Type B pancreatic cell (in vitro differentiated cells): ENCODE measurements around the gene FILIP1L. TPM values are rescaled to one million over a fixed set of nuclear protein-coding genes. Genes with fewer than 3 reads are reported as not detected.

Experiments
- DNase-seq: peaks from one replicate; pipeline ENCODE4 v3.0.0; 2021; ENCODE audit warnings: mixed read lengths; ENCODE audit not compliant: unreplicated experiment; ENCODE audit errors: extremely low spot score
- H3K27ac Mint-ChIP-seq: 2 replicates; pipeline ENCODE4 v1.8.0; 2021; ENCODE audit warnings: mild to moderate bottlenecking, mixed read lengths
- H3K27me3 Mint-ChIP-seq: 2 replicates; pipeline ENCODE4 v1.8.0; 2021; ENCODE audit warnings: mixed read lengths
- H3K36me3 Mint-ChIP-seq: 2 replicates; pipeline ENCODE4 v1.8.0; 2021; ENCODE audit warnings: mixed read lengths
- H3K4me1 Mint-ChIP-seq: one replicate; pipeline ENCODE4 v1.8.0; 2021; ENCODE audit warnings: mixed read lengths; ENCODE audit not compliant: unreplicated experiment
- H3K4me3 Mint-ChIP-seq: 2 replicates; pipeline ENCODE4 v1.8.0; 2021; ENCODE audit warnings: mild to moderate bottlenecking, mixed read lengths
- H3K9me3 Mint-ChIP-seq: 2 replicates; pipeline ENCODE4 v1.8.0; 2021; ENCODE audit warnings: mixed read lengths
- CTCF ChIP-seq: fragments of 200-600 bp; sonication (generic); conservative IDR thresholded peaks from 2 replicates; pipeline ENCODE4 v1.5.0; 2021; ENCODE audit warnings: antibody characterized with exemption, mild to moderate bottlenecking
- total RNA-seq: library from RNA; stranded (reverse); gene quantifications from 2 replicates; pipeline ENCODE4 v1.2.1, GENCODE V29; 2021; ENCODE audit warnings: low replicate concordance

FILIP1L gene
- total RNA-seq, 1 donor from 2014 or later, result 30.6 TPM

GRCh38 chr3:99965077-99965476, 149.2 kb downstream of the FILIP1L start:
- H3K4me3 Mint-ChIP-seq, result no peak overlapping the region
- DNase-seq, result no peak
- H3K27me3 Mint-ChIP-seq, result no peaks in the 10 kb centered on the region
- H3K36me3 Mint-ChIP-seq, result peaks cover 3% of the 10 kb centered on the region
- peaks cover 22% of the 10 kb centered on the region for H3K4me1 Mint-ChIP-seq
- no peaks in the 10 kb centered on the region for H3K9me3 Mint-ChIP-seq
- H3K27ac Mint-ChIP-seq, result no peak overlapping the region
- no peak for TF ChIP-seq CTCF

GRCh38 chr3:99962703-99963102, 151.6 kb downstream of the FILIP1L start:
- Mint-ChIP-seq H3K4me3 (no peak overlapping the region), H3K9me3 (no peaks in the 10 kb centered on the region), H3K27me3 (no peaks in the 10 kb centered on the region), H3K27ac (no peak overlapping the region), H3K36me3 (peaks cover 3% of the 10 kb centered on the region), H3K4me1 (peaks cover 10% of the 10 kb centered on the region)
- no peak for DNase-seq
- TF ChIP-seq CTCF, result no peak

- Mint-ChIP-seq H3K4me1 (peaks cover 15% of the 10 kb centered on the region), H3K36me3 (peaks cover 3% of the 10 kb centered on the region), H3K9me3 (no peaks in the 10 kb centered on the region), H3K27ac (no peak overlapping the region), H3K27me3 (no peaks in the 10 kb centered on the region), H3K4me3 (no peak overlapping the region)
- DNase-seq, result no peak
- TF ChIP-seq CTCF, result no peak
Observed at GRCh38 chr3:99961756-99962515, 152.4 kb downstream of the FILIP1L start.

GRCh38 chr3:99960941-99961340, 153.4 kb downstream of the FILIP1L start:
- Mint-ChIP-seq H3K27ac (no peak overlapping the region), H3K27me3 (no peaks in the 10 kb centered on the region), H3K36me3 (peaks cover 3% of the 10 kb centered on the region), H3K9me3 (no peaks in the 10 kb centered on the region), H3K4me3 (no peak overlapping the region), H3K4me1 (peaks cover 19% of the 10 kb centered on the region)
- TF ChIP-seq CTCF, result no peak
- no peak for DNase-seq

GRCh38 chr3:99960123-99960878, 154.0 kb downstream of the FILIP1L start:
- H3K27ac Mint-ChIP-seq, result no peak overlapping the region

More at GRCh38 chr3:99960123-99960878, 154.0 kb downstream of the FILIP1L start:
- no peaks in the 10 kb centered on the region for H3K27me3 Mint-ChIP-seq
- H3K9me3 Mint-ChIP-seq, result no peaks in the 10 kb centered on the region
- DNase-seq, result no peak
- TF ChIP-seq CTCF, result no peak
- no peak overlapping the region for H3K4me3 Mint-ChIP-seq
- peaks cover 3% of the 10 kb centered on the region for H3K36me3 Mint-ChIP-seq
- H3K4me1 Mint-ChIP-seq, result peaks cover 20% of the 10 kb centered on the region
